Endothelial cell of umbilical vein (primary cell): ENCODE data around the gene BCAS3. TPM values are rescaled to one million over a fixed set of nuclear protein-coding genes. Genes with fewer than 3 reads are reported as not detected.

Source experiments
- BruUV-seq: library from RNA; stranded (reverse); fragments of 400-500 nt; replicated peaks from 2 replicates; lab custom pipeline; 2021; lab: Mats Ljungman, UMichigan
- CTCF ChIA-PET: fragments of 300-600, 350-600 bp; sonication (Branson Sonifier 250); formaldehyde crosslinking; loops from one replicate; lab custom pipeline; 2021; ENCODE audit warnings: antibody characterized with exemption, inconsistent platforms; lab: Charles Lee
- POLR2A ChIA-PET: fragments of 300-600, 350-600 bp; sonication (Branson Sonifier 250); formaldehyde crosslinking; loops from one replicate; lab custom pipeline; 2021; ENCODE audit warnings: antibody characterized with exemption, inconsistent platforms; lab: Charles Lee
- DNase-seq: peaks from one replicate; pipeline ENCODE4 v3.0.0-alpha.2; 2011; ENCODE audit warnings: low read depth, low spot score
- FAIRE-seq: peaks from 2 replicates; lab custom pipeline; 2011; peaks lifted over from hg19 to GRCh38; lab: Jason Lieb, UNC
- H2AFZ ChIP-seq: 2 replicates; pipeline ENCODE4 v1.6.0; 2012; ENCODE audit warnings: low read depth, low read length, control low read depth, inconsistent platforms
- H3K27ac ChIP-seq: 2 replicates; pipeline ENCODE4 v1.5.1; 2011; ENCODE audit warnings: low read depth, mild to moderate bottlenecking, control low read depth, low read length, moderate library complexity; ENCODE audit not compliant: insufficient read depth
- H3K27me3 ChIP-seq, 2 experiments: 2 replicates each; pipeline versions ENCODE4 v1.6.0 to v1.6.1; 2011; ENCODE audit warnings: low read length in 2 of 2, mixed read lengths in 1 of 2; ENCODE audit not compliant: control insufficient read depth in 2 of 2, insufficient read depth in 2 of 2
- H3K36me3 ChIP-seq, 2 experiments: 2 replicates in 1 of 2; 3 replicates in 1 of 2; pipeline ENCODE4 v1.5.1; 2011; ENCODE audit warnings: low read length in 2 of 2, mild to moderate bottlenecking in 1 of 2, moderate library complexity in 1 of 2; ENCODE audit not compliant: control insufficient read depth in 2 of 2, insufficient read depth in 2 of 2; ENCODE audit errors: extremely low read depth in 1 of 2
- H3K4me1 ChIP-seq: 3 replicates; pipeline ENCODE4 v1.5.1; 2011; ENCODE audit warnings: mild to moderate bottlenecking, low read length; ENCODE audit not compliant: control insufficient read depth, insufficient read depth; ENCODE audit errors: extremely low read depth
- H3K4me2 ChIP-seq: 2 replicates; pipeline ENCODE4 v1.6.1; 2011; ENCODE audit warnings: low read length, control low read depth, mixed read lengths; ENCODE audit not compliant: insufficient read depth
- H3K4me3 ChIP-seq, 3 experiments: fragments of 200-600 bp in 1 of 3; sonication (generic), shearing (Covaris generic) in 1 of 3; replicated peaks in 1 of 3; 2 replicates each; pipeline ENCODE4 v1.5.1; 2011 to 2016; ENCODE audit warnings: control low read depth in 3 of 3, low read length in 3 of 3, mild to moderate bottlenecking in 2 of 3, inconsistent platforms in 1 of 3, low read depth in 1 of 3, moderate library complexity in 1 of 3; ENCODE audit not compliant: insufficient read depth in 1 of 3
- H3K79me2 ChIP-seq: 2 replicates; pipeline ENCODE4 v1.6.0; 2012; ENCODE audit warnings: low read length, inconsistent platforms; ENCODE audit not compliant: control insufficient read depth, insufficient read depth
- H3K9ac ChIP-seq: replicated peaks from 2 replicates; pipeline ENCODE3; 2011; ENCODE audit warnings: low read length, control low read depth; ENCODE audit not compliant: insufficient read depth; ENCODE audit errors: extremely low read depth
- H3K9me1 ChIP-seq: replicated peaks from 3 replicates; pipeline ENCODE4 v1.6.0; 2011; ENCODE audit warnings: mild to moderate bottlenecking, low read length; ENCODE audit not compliant: control insufficient read depth, insufficient read depth; ENCODE audit errors: extremely low read depth
- H3K9me3 ChIP-seq: replicated peaks from 2 replicates; pipeline ENCODE4 v1.5.1; 2012; ENCODE audit warnings: low read length, inconsistent platforms; ENCODE audit not compliant: control insufficient read depth, insufficient read depth
- H4K20me1 ChIP-seq: replicated peaks from 2 replicates; pipeline ENCODE3; 2011; ENCODE audit warnings: mild to moderate bottlenecking, low read length; ENCODE audit not compliant: control insufficient read depth, insufficient read depth; ENCODE audit errors: extremely low read depth
- CTCF ChIP-seq, 2 donors: IDR thresholded peaks; 1 replicate in 1 of 2; 2 replicates in 1 of 2; pipeline ENCODE4 v1.5.1; 2011; ENCODE audit warnings: low read length in 2 of 2, mild to moderate bottlenecking in 2 of 2, moderate library complexity in 2 of 2, control low read depth in 1 of 2, inconsistent platforms in 1 of 2, low read depth in 1 of 2; ENCODE audit not compliant: insufficient read depth in 1 of 2; ENCODE audit errors: extremely low read depth in 1 of 2
- EZH2 ChIP-seq: IDR thresholded peaks from 2 replicates; pipeline ENCODE4 v1.6.1; 2012; ENCODE audit warnings: borderline replicate concordance, low read depth, mild to moderate bottlenecking, moderate library complexity, low read length, inconsistent platforms; ENCODE audit not compliant: severe bottlenecking
- FOS ChIP-seq: IDR thresholded peaks from 2 replicates; pipeline ENCODE4 v1.6.1; 2011; ENCODE audit warnings: mild to moderate bottlenecking, low read length, moderate library complexity, borderline replicate concordance; ENCODE audit not compliant: insufficient read depth
- GATA2 ChIP-seq: IDR thresholded peaks from 2 replicates; pipeline ENCODE4 v1.7.0; 2011; ENCODE audit warnings: low read depth, mild to moderate bottlenecking, moderate library complexity, mixed read lengths, low read length; ENCODE audit not compliant: insufficient read length, insufficient read depth
- JUN ChIP-seq: IDR thresholded peaks from 2 replicates; pipeline ENCODE4 v1.6.1; 2011; ENCODE audit warnings: borderline replicate concordance, low read depth; ENCODE audit not compliant: insufficient read length, insufficient read depth
- MAX ChIP-seq: IDR thresholded peaks from 2 replicates; pipeline ENCODE4 v1.6.1; 2011; ENCODE audit not compliant: insufficient read depth, insufficient read length
- MYC ChIP-seq: IDR thresholded peaks from one replicate; pipeline ENCODE4 v1.6.1; 2011; ENCODE audit warnings: mild to moderate bottlenecking, low read depth, low read length
- POLR2A ChIP-seq: IDR thresholded peaks from 2 replicates; pipeline ENCODE4 v1.6.1; 2012; ENCODE audit warnings: low read depth, mild to moderate bottlenecking, control low read depth, low read length
- POLR2AphosphoS5 ChIP-seq: IDR thresholded peaks from 2 replicates; pipeline ENCODE4 v1.6.1; 2012; ENCODE audit warnings: low read depth, mild to moderate bottlenecking, control low read depth, low read length, moderate library complexity; ENCODE audit not compliant: insufficient read depth
- dilution Hi-C: fragments of 300-500 bp; cut with MboI; formaldehyde crosslinking; loops from one replicate; pipeline ENCODE4 v1.15.0; 2019; ENCODE audit warnings: low sequenced_read_pairs; ENCODE audit not compliant: extremely low pct_ligation_motif_present
- intact Hi-C: fragments of 100-400 bp; cut with micrococcal nuclease; formaldehyde crosslinking; loops from one replicate; pipeline ENCODE4 v1.10.0; 2022
- polyA plus RNA-seq, 4 experiments: library from polyadenylated mRNA; depleted of rRNA in 3 of 4; stranded (reverse) in 3 of 4; unstranded in 1 of 4; fragments of >200 nt; gene quantifications; 2 replicates each; pipeline versions ENCODE4 v1.2.1 to v1.2.3, GENCODE V29; 2011 to 2012; ENCODE audit warnings: missing spikeins in 1 of 4
- total RNA-seq: library from RNA; stranded (reverse); gene quantifications from 2 replicates; pipeline ENCODE4 v1.2.3, GENCODE V29; 2021

The BCAS3 gene
- total and polyA plus RNA-seq, 2 donors (not counting 3 experiments of a cell fraction or from before 2014, with no cell fraction given), result 8.2 to 16.0 TPM

- Histone ChIP-seq H3K79me2 (no peaks in the 10 kb centered on the region), H3K4me2 (no peak overlapping the region), H3K36me3 (no peaks in the 10 kb centered on the region), H3K9me3 (no peaks in the 10 kb centered on the region), H3K4me3 (no peak overlapping the region), H3K9ac (no peak overlapping the region), H4K20me1 (no peaks in the 10 kb centered on the region), H3K4me1 (peaks cover 7% of the 10 kb centered on the region), H3K9me1 (no peaks in the 10 kb centered on the region), H3K27ac (no peak overlapping the region), H3K27me3 (peaks cover 4 to 30% of the 10 kb centered on the region in 2 experiments), H2AFZ (no peak overlapping the region)
- TF ChIP-seq GATA2, result no peak
- no peak for TF ChIP-seq MYC
- no peak for TF ChIP-seq FOS
- TF ChIP-seq EZH2, result no peak
- TF ChIP-seq JUN, result no peak
- FAIRE-seq (no peak), DNase-seq (no peak)
- dilution Hi-C loops (no loop called here), intact Hi-C loops (no loop called here)
- CTCF ChIA-PET, result no interaction called here
- POLR2A ChIA-PET, result no interaction called here
- no TSS peak for BruUV-seq
These were observed 661.3 kb downstream of the BCAS3 start for GRCh38 chr17:61338874-61339478.

GRCh38 chr17:61340431-61341209 lies 663.0 kb downstream of the BCAS3 start:
- peaks cover 4 to 20% of the 10 kb centered on the region in 2 experiments for H3K27me3 ChIP-seq
- intact Hi-C loops (no loop called here), dilution Hi-C loops (no loop called here)
- H4K20me1 ChIP-seq, result no peaks in the 10 kb centered on the region
- no peaks in the 10 kb centered on the region for H3K79me2 ChIP-seq
- H3K9me1 ChIP-seq, result no peaks in the 10 kb centered on the region
- H3K4me2 ChIP-seq, result no peak overlapping the region
- H3K4me1 ChIP-seq, result peaks cover 7% of the 10 kb centered on the region
- ChIA-PET CTCF (no interaction called here), POLR2A (no interaction called here)
- no peak for DNase-seq
- H2AFZ ChIP-seq, result no peak overlapping the region
- H3K9me3 ChIP-seq, result no peaks in the 10 kb centered on the region
- TF ChIP-seq EZH2 (no peak), GATA2 (no peak), FOS (no peak), JUN (no peak), POLR2AphosphoS5 (no peak), POLR2A (no peak), CTCF (IDR thresholded peaks at IDR 0.05; ENCODE audit: extremely low read depth in 1 of 2, insufficient read depth in 1 of 2, low read depth in 1 of 2, low read length in 2 of 2) (no peak), MYC (no peak), MAX (no peak)
- no peak for FAIRE-seq
- H3K27ac ChIP-seq, result no peak overlapping the region
- BruUV-seq, result no TSS peak
- H3K36me3 ChIP-seq, result no peaks in the 10 kb centered on the region
- H3K9ac ChIP-seq, result no peak overlapping the region
- no peak overlapping the region for H3K4me3 ChIP-seq
